OCI-LY1 (cell line): ENCODE data around the gene SCAMP3.
"Not testable (repeated sequence)": the region's sequence is repeated elsewhere in the genome, so short reads cannot be mapped to it uniquely, and the experiment has no call there.

Experiments used
- H2AFZ ChIP-seq: fragments of 200-600 bp; sonication (generic), shearing (Covaris generic); 2 replicates; pipeline ENCODE4 v1.6.0; 2014; ENCODE audit warnings: antibody characterized with exemption, mild to moderate bottlenecking, low read length
- H3F3A ChIP-seq: fragments of 200-600 bp; sonication (generic), shearing (Covaris generic); 2 replicates; pipeline ENCODE4 v1.6.0; 2014; ENCODE audit warnings: mild to moderate bottlenecking, antibody characterized with exemption, low read length, moderate library complexity; ENCODE audit not compliant: insufficient read depth
- H3K27ac ChIP-seq: fragments of 200-600 bp; sonication (generic); 2 replicates; pipeline ENCODE4 v1.5.1; 2014; ENCODE audit warnings: low read length, mixed run types, mild to moderate bottlenecking, low read depth; ENCODE audit not compliant: poor library complexity, severe bottlenecking
- H3K27me3 ChIP-seq: fragments of 200-600 bp; sonication (generic); 2 replicates; pipeline ENCODE4 v1.6.0; 2014; ENCODE audit warnings: antibody characterized with exemption, mild to moderate bottlenecking, low read length, moderate library complexity; ENCODE audit not compliant: insufficient read depth
- H3K36me3 ChIP-seq: fragments of 200-600 bp; sonication (generic); 2 replicates; pipeline ENCODE4 v1.6.1; 2014; ENCODE audit warnings: mild to moderate bottlenecking, antibody characterized with exemption, low read length, moderate library complexity, mixed read lengths; ENCODE audit not compliant: insufficient read depth
- H3K4me1 ChIP-seq: fragments of 200-600 bp; sonication (generic); 2 replicates; pipeline ENCODE4 v1.5.1; 2014; ENCODE audit warnings: mild to moderate bottlenecking, low read length, moderate library complexity; ENCODE audit not compliant: insufficient read depth, severe bottlenecking
- H3K4me2 ChIP-seq: fragments of 200-600 bp; sonication (generic), shearing (Covaris generic); 2 replicates; pipeline ENCODE4 v1.6.1; 2014; ENCODE audit warnings: low read length
- H3K4me3 ChIP-seq: fragments of 200-600 bp; sonication (generic); 2 replicates; pipeline ENCODE4 v1.5.1; 2014; ENCODE audit warnings: low read length, low read depth, mild to moderate bottlenecking, mixed read lengths; ENCODE audit not compliant: poor library complexity, severe bottlenecking
- H3K79me2 ChIP-seq: fragments of 200-600 bp; shearing (Covaris generic); 2 replicates; pipeline ENCODE4 v1.6.1; 2016; ENCODE audit warnings: mixed run types, low read length, mixed read lengths; ENCODE audit not compliant: insufficient read depth
- H3K9ac ChIP-seq: fragments of 200-600 bp; sonication (generic), shearing (Covaris generic); 2 replicates; pipeline ENCODE4 v1.6.1; 2014; ENCODE audit warnings: mild to moderate bottlenecking, low read length, mixed read lengths
- H3K9me2 ChIP-seq: fragments of 200-600 bp; sonication (generic), shearing (Covaris generic); 2 replicates; pipeline ENCODE4 v1.6.1; 2014; ENCODE audit warnings: low read depth, mild to moderate bottlenecking, low read length, mixed read lengths
- H3K9me3 ChIP-seq: fragments of 200-600 bp; shearing (Covaris generic); 2 replicates; pipeline ENCODE4 v1.6.1; 2014; ENCODE audit warnings: low read length, mixed read lengths
- H4K20me1 ChIP-seq: fragments of 200-600 bp; sonication (generic), shearing (Covaris generic); 2 replicates; pipeline ENCODE4 v1.6.0; 2016; ENCODE audit warnings: mild to moderate bottlenecking, low read length; ENCODE audit not compliant: insufficient read depth
- CTCF ChIP-seq: fragments of 200-600 bp; sonication (generic), shearing (Covaris generic); IDR thresholded peaks from 2 replicates; pipeline ENCODE4 v1.5.1; 2017; ENCODE audit warnings: mild to moderate bottlenecking, antibody characterized with exemption, low read length, moderate library complexity, mixed read lengths
- EZH2 ChIP-seq: fragments of 200-600 bp; sonication (generic), shearing (Covaris generic); IDR thresholded peaks from 2 replicates; pipeline ENCODE4 v1.8.0; 2017; ENCODE audit warnings: borderline replicate concordance, mixed run types, mild to moderate bottlenecking, antibody characterized with exemption, low read length, moderate library complexity, mixed read lengths

Gene SCAMP3

GRCh38 chr1:155226910-155227260 is 35.3 kb downstream of the SCAMP3 start:
- no peaks in the 10 kb centered on the region for H3K9me3 ChIP-seq
- TF ChIP-seq CTCF (0 out of 2 replicates have a peak, but pooled peaks have one; percentile 29), EZH2 (no peak)
- peak overlapping the region; percentile 94 for H3K27ac ChIP-seq
- H3K9ac ChIP-seq, result peak overlapping the region; percentile 97
- no peaks in the 10 kb centered on the region for H3K9me2 ChIP-seq
- peak overlapping the region; percentile 96 for H3K4me2 ChIP-seq
- no peaks in the 10 kb centered on the region for H3K79me2 ChIP-seq
- H2AFZ ChIP-seq, result no peak overlapping the region
- peak overlapping the region; percentile 93 for H3K4me3 ChIP-seq
- H3F3A ChIP-seq, result peaks cover 14% of the 10 kb centered on the region
- H3K27me3 ChIP-seq, result no peaks in the 10 kb centered on the region
- H4K20me1 ChIP-seq, result no peaks in the 10 kb centered on the region
- H3K36me3 ChIP-seq, result no peaks in the 10 kb centered on the region
- peaks cover 57% of the 10 kb centered on the region for H3K4me1 ChIP-seq

GRCh38 chr1:155226188-155226909 is 35.8 kb downstream of the SCAMP3 start:
- peak overlapping the region; percentile 94 for H3K27ac ChIP-seq
- H2AFZ ChIP-seq, result no peak overlapping the region
- H3K4me1 ChIP-seq, result peaks cover 57% of the 10 kb centered on the region
- H3K4me3 ChIP-seq, result peak overlapping the region; percentile 93
- H3K4me2 ChIP-seq, result peak overlapping the region; percentile 96
- H3K79me2 ChIP-seq, result no peaks in the 10 kb centered on the region
- H3K9ac ChIP-seq, result peak overlapping the region; percentile 97
- TF ChIP-seq EZH2 (no peak), CTCF (peak; percentile 87)
- peaks cover 14% of the 10 kb centered on the region for H3F3A ChIP-seq
- no peaks in the 10 kb centered on the region for H3K9me2 ChIP-seq
- H3K9me3 ChIP-seq, result no peaks in the 10 kb centered on the region
- no peaks in the 10 kb centered on the region for H4K20me1 ChIP-seq
- H3K36me3 ChIP-seq, result no peaks in the 10 kb centered on the region
- H3K27me3 ChIP-seq, result no peaks in the 10 kb centered on the region

GRCh38 chr1:155225404-155225759 is 36.8 kb downstream of the SCAMP3 start:
- not testable (repeated sequence) for H3K79me2 ChIP-seq, H4K20me1 ChIP-seq, H3K9me3 ChIP-seq, H3K9me2 ChIP-seq, H2AFZ ChIP-seq, H3K36me3 ChIP-seq, H3K27me3 ChIP-seq, H3K9ac ChIP-seq
- peaks cover 57% of the 10 kb centered on the region for H3K4me1 ChIP-seq
- peaks cover 14% of the 10 kb centered on the region for H3F3A ChIP-seq
- H3K4me3 ChIP-seq, result peak overlapping the region; percentile 93
- H3K4me2 ChIP-seq, result peak overlapping the region; percentile 96
- H3K27ac ChIP-seq, result peak overlapping the region; percentile 94

GRCh38 chr1:155223047-155223446 is 39.1 kb downstream of the SCAMP3 start:
- no peak overlapping the region for H2AFZ ChIP-seq
- no peak for TF ChIP-seq EZH2
- TF ChIP-seq CTCF, result no peak
- no peak overlapping the region for H3K4me3 ChIP-seq
- no peaks in the 10 kb centered on the region for H3K9me2 ChIP-seq
- H4K20me1 ChIP-seq, result no peaks in the 10 kb centered on the region
- no peaks in the 10 kb centered on the region for H3K36me3 ChIP-seq
- peaks cover 14% of the 10 kb centered on the region for H3F3A ChIP-seq
- H3K27me3 ChIP-seq, result no peaks in the 10 kb centered on the region
- H3K9me3 ChIP-seq, result no peaks in the 10 kb centered on the region
- no peaks in the 10 kb centered on the region for H3K79me2 ChIP-seq
- peak overlapping the region; percentile 4; the same call in 1 of the 2 replicates for H3K4me2 ChIP-seq
- H3K4me1 ChIP-seq, result peaks cover 61% of the 10 kb centered on the region
- H3K27ac ChIP-seq, result peak overlapping the region; percentile 94
- H3K9ac ChIP-seq, result no peak overlapping the region

- not testable (repeated sequence) for H3K9ac ChIP-seq, H4K20me1 ChIP-seq, H3K4me3 ChIP-seq, H3K36me3 ChIP-seq, H2AFZ ChIP-seq, H3K79me2 ChIP-seq, H3K27ac ChIP-seq, H3K27me3 ChIP-seq, H3K9me2 ChIP-seq, H3K9me3 ChIP-seq, H3K4me2 ChIP-seq
- H3F3A ChIP-seq, result peaks cover 10% of the 10 kb centered on the region
- peaks cover 42% of the 10 kb centered on the region for H3K4me1 ChIP-seq
Measured at GRCh38 chr1:155220211-155220965, 41.8 kb downstream of the SCAMP3 start.
